Measurements from ENCODE around the gene SPAG17.

Gene SPAG17

GRCh38 chr1:118183586-118183985, 1.4 kb downstream of the SPAG17 start:
- TF ChIP-seq POLR2AphosphoS5 (IDR thresholded peaks at IDR 0.05; ENCODE audit: low read depth, low read length) (no peak), FOXP2 (optimal IDR thresholded peaks at IDR 0.05; ENCODE audit: borderline replicate concordance, extremely low read depth, extremely low read length, insufficient read depth) (no peak), REST (IDR thresholded peaks at IDR 0.05; ENCODE audit: insufficient read depth in 1 of 2, low read depth in 2 of 2, low read length in 2 of 2) (no peak), SIN3A (IDR thresholded peaks at IDR 0.05; ENCODE audit: borderline replicate concordance, insufficient read depth, low read length) (no peak), TAF1 (IDR thresholded peaks at IDR 0.05; ENCODE audit: borderline replicate concordance, insufficient read depth, low read length) (no peak)

- TF ChIP-seq REST (IDR thresholded peaks at IDR 0.05; ENCODE audit: insufficient read depth in 1 of 2, low read depth in 2 of 2, low read length in 2 of 2), result no peak
- TF ChIP-seq TAF1 (IDR thresholded peaks at IDR 0.05; ENCODE audit: borderline replicate concordance, insufficient read depth, low read length), result no peak
- TF ChIP-seq POLR2AphosphoS5 (IDR thresholded peaks at IDR 0.05; ENCODE audit: low read depth, low read length), result no peak
- no peak for TF ChIP-seq FOXP2 (optimal IDR thresholded peaks at IDR 0.05; ENCODE audit: borderline replicate concordance, extremely low read depth, extremely low read length, insufficient read depth)
- no peak for TF ChIP-seq SIN3A (IDR thresholded peaks at IDR 0.05; ENCODE audit: borderline replicate concordance, insufficient read depth, low read length)
Measured at GRCh38 chr1:118177998-118178397, 7.0 kb downstream of the SPAG17 start.

- TF ChIP-seq POLR2AphosphoS5 (IDR thresholded peaks at IDR 0.05; ENCODE audit: low read depth, low read length) (no peak), SIN3A (IDR thresholded peaks at IDR 0.05; ENCODE audit: borderline replicate concordance, insufficient read depth, low read length) (no peak), TAF1 (IDR thresholded peaks at IDR 0.05; ENCODE audit: borderline replicate concordance, insufficient read depth, low read length) (no peak), FOXP2 (optimal IDR thresholded peaks at IDR 0.05; ENCODE audit: borderline replicate concordance, extremely low read depth, extremely low read length, insufficient read depth) (no peak), REST (IDR thresholded peaks at IDR 0.05; ENCODE audit: insufficient read depth in 1 of 2, low read depth in 2 of 2, low read length in 2 of 2) (no peak)
Measured at GRCh38 chr1:118169016-118169415, 16.0 kb downstream of the SPAG17 start.

- TF ChIP-seq POLR2AphosphoS5 (IDR thresholded peaks at IDR 0.05; ENCODE audit: low read depth, low read length) (no peak), TAF1 (IDR thresholded peaks at IDR 0.05; ENCODE audit: borderline replicate concordance, insufficient read depth, low read length) (no peak), SIN3A (IDR thresholded peaks at IDR 0.05; ENCODE audit: borderline replicate concordance, insufficient read depth, low read length) (no peak), REST (IDR thresholded peaks at IDR 0.05; ENCODE audit: insufficient read depth in 1 of 2, low read depth in 2 of 2, low read length in 2 of 2) (no peak), FOXP2 (optimal IDR thresholded peaks at IDR 0.05; ENCODE audit: borderline replicate concordance, extremely low read depth, extremely low read length, insufficient read depth) (no peak)
Measured at GRCh38 chr1:118160806-118161205, 24.2 kb downstream of the SPAG17 start.

- TF ChIP-seq FOXP2 (optimal IDR thresholded peaks at IDR 0.05; ENCODE audit: borderline replicate concordance, extremely low read depth, extremely low read length, insufficient read depth) (no peak), TAF1 (IDR thresholded peaks at IDR 0.05; ENCODE audit: borderline replicate concordance, insufficient read depth, low read length) (no peak), POLR2AphosphoS5 (IDR thresholded peaks at IDR 0.05; ENCODE audit: low read depth, low read length) (no peak), SIN3A (IDR thresholded peaks at IDR 0.05; ENCODE audit: borderline replicate concordance, insufficient read depth, low read length) (no peak), REST (IDR thresholded peaks at IDR 0.05; ENCODE audit: insufficient read depth in 1 of 2, low read depth in 2 of 2, low read length in 2 of 2) (no peak)
Measured at GRCh38 chr1:118159569-118159968, 25.5 kb downstream of the SPAG17 start.
